MM.1S (cell line): ENCODE results near the gene DAG1.

ENCODE experiments used
- DNase-seq: peaks from one replicate; pipeline ENCODE4 v3.0.0-alpha.2; 2015
- H2AFZ ChIP-seq: fragments of 300-600 bp; sonication (generic); 2 replicates; pipeline ENCODE4 v1.6.0; 2016; ENCODE audit warnings: antibody characterized with exemption, low read length
- H3F3A ChIP-seq: fragments of 300-600 bp; sonication (generic); 2 replicates; pipeline ENCODE4 v1.6.1; 2016; ENCODE audit warnings: mild to moderate bottlenecking, antibody characterized with exemption, low read length, moderate library complexity, mixed read lengths; ENCODE audit not compliant: insufficient read depth
- H3K27ac ChIP-seq: fragments of 300-600 bp; sonication (generic); 2 replicates; pipeline ENCODE4 v1.5.1; 2016; ENCODE audit warnings: mild to moderate bottlenecking, low read length
- H3K27me3 ChIP-seq: fragments of 300-600 bp; sonication (generic); replicated peaks from 2 replicates; pipeline ENCODE4 v1.6.0; 2016; ENCODE audit warnings: low read length; ENCODE audit not compliant: insufficient read depth
- H3K36me3 ChIP-seq: fragments of 300-600 bp; sonication (generic); replicated peaks from 2 replicates; pipeline ENCODE4 v1.6.1; 2016; ENCODE audit warnings: mild to moderate bottlenecking, low read length, mixed read lengths; ENCODE audit not compliant: insufficient read depth
- H3K4me1 ChIP-seq: fragments of 300-600 bp; sonication (generic); 2 replicates; pipeline ENCODE4 v1.6.1; 2016; ENCODE audit warnings: low read length, mixed read lengths
- H3K4me2 ChIP-seq: fragments of 300-600 bp; sonication (generic); 2 replicates; pipeline ENCODE4 v1.6.0; 2016; ENCODE audit warnings: low read depth, low read length
- H3K4me3 ChIP-seq: fragments of 300-600 bp; sonication (generic); 2 replicates; pipeline ENCODE4 v1.5.1; 2016; ENCODE audit warnings: low read length, mixed read lengths
- H3K79me2 ChIP-seq: fragments of 300-600 bp; sonication (generic); 2 replicates; pipeline ENCODE4 v1.6.1; 2016; ENCODE audit warnings: mixed run types, low read length, mixed read lengths
- H3K9ac ChIP-seq: fragments of 300-600 bp; sonication (generic); 2 replicates; pipeline ENCODE4 v1.6.1; 2016; ENCODE audit warnings: low read length, mixed read lengths
- H3K9me2 ChIP-seq: fragments of 300-600 bp; sonication (generic); replicated peaks from 2 replicates; pipeline ENCODE4 v1.6.1; 2016; ENCODE audit warnings: mild to moderate bottlenecking, low read length, mixed read lengths; ENCODE audit not compliant: insufficient read depth
- H3K9me3 ChIP-seq: fragments of 300-600 bp; sonication (generic); replicated peaks from 2 replicates; pipeline ENCODE4 v1.6.1; 2016; ENCODE audit warnings: mild to moderate bottlenecking, low read length, mixed read lengths; ENCODE audit not compliant: insufficient read depth
- H4K20me1 ChIP-seq: fragments of 300-600 bp; sonication (generic); 2 replicates; pipeline ENCODE4 v1.6.1; 2016; ENCODE audit warnings: mild to moderate bottlenecking, low read length, moderate library complexity, mixed read lengths; ENCODE audit not compliant: insufficient read depth
- CTCF ChIP-seq: fragments of 300-600 bp; sonication (generic); IDR thresholded peaks from 2 replicates; pipeline ENCODE4 v1.5.1; 2016; ENCODE audit warnings: antibody characterized with exemption, low read length, mixed read lengths
- EZH2 ChIP-seq: fragments of 300-600 bp; sonication (generic); optimal IDR thresholded peaks from 2 replicates; pipeline ENCODE3; 2017; ENCODE audit warnings: low read depth, mild to moderate bottlenecking, antibody characterized with exemption, low read length, mixed read lengths
- EZH2phosphoT487 ChIP-seq: fragments of 300-600 bp; sonication (generic); IDR thresholded peaks from 2 replicates; pipeline ENCODE4 v1.6.1; 2018; ENCODE audit warnings: antibody characterized with exemption, low read length

DAG1 gene

DNA sequence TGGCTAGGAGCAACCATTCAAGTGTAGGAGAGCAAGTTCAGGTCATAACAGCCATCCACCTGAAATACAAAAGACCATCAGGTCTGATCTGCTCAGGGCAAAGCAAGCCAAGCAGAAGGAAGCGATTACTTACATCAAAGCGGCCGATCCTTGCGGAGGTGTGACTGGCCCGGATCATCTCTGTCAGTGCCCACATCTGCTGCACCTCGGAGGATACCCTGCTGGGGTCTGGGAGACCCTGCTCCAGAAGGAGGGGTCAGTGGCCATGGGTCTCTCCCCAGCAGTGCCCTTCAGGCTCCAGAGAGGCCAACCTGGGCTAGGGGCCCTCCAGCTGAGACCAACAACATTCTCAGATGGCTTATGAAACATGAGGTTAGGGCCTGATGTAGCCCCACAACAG lies 45.3 kb upstream of the DAG1 start:
- Histone ChIP-seq H2AFZ (no peak overlapping the region), H3F3A (no peaks in the 10 kb centered on the region), H3K9me2 (no peaks in the 10 kb centered on the region), H3K27ac (no peak overlapping the region), H4K20me1 (no peaks in the 10 kb centered on the region), H3K27me3 (no peaks in the 10 kb centered on the region), H3K4me1 (0 out of 2 replicates have a peak, but pooled peaks cover 7% of the 10 kb centered on the region), H3K36me3 (no peaks in the 10 kb centered on the region), H3K4me2 (no peak overlapping the region), H3K9ac (no peak overlapping the region), H3K9me3 (no peaks in the 10 kb centered on the region), H3K79me2 (no peaks in the 10 kb centered on the region), H3K4me3 (no peak overlapping the region)
- no peak for TF ChIP-seq EZH2
- no peak for TF ChIP-seq CTCF
- no peak for TF ChIP-seq EZH2phosphoT487
- DNase-seq = no peak

GRCh38 chr3:49427586-49427985 lies 42.5 kb upstream of the DAG1 start:
- H3K4me3 ChIP-seq = no peak overlapping the region
- no peaks in the 10 kb centered on the region for H3K27me3 ChIP-seq
- no peaks in the 10 kb centered on the region for H3K36me3 ChIP-seq
- H3K9me2 ChIP-seq = no peaks in the 10 kb centered on the region
- no peak for DNase-seq
- H2AFZ ChIP-seq = no peak overlapping the region
- H3K9ac ChIP-seq = no peak overlapping the region
- H3F3A ChIP-seq = no peaks in the 10 kb centered on the region
- H4K20me1 ChIP-seq = no peaks in the 10 kb centered on the region
- no peak overlapping the region for H3K4me2 ChIP-seq
- H3K79me2 ChIP-seq = no peaks in the 10 kb centered on the region
- no peak for TF ChIP-seq EZH2phosphoT487
- H3K4me1 ChIP-seq = 0 out of 2 replicates have a peak, but pooled peaks cover 7% of the 10 kb centered on the region
- H3K27ac ChIP-seq = no peak overlapping the region
- no peaks in the 10 kb centered on the region for H3K9me3 ChIP-seq

GRCh38 chr3:49428752-49429080 lies 41.4 kb upstream of the DAG1 start:
- no peaks in the 10 kb centered on the region for H3K9me3 ChIP-seq
- H4K20me1 ChIP-seq = no peaks in the 10 kb centered on the region
- TF ChIP-seq CTCF (no peak), EZH2 (no peak), EZH2phosphoT487 (no peak)
- H3K4me2 ChIP-seq = peak overlapping the region; percentile 81
- H3K36me3 ChIP-seq = no peaks in the 10 kb centered on the region
- H3K27me3 ChIP-seq = no peaks in the 10 kb centered on the region
- peak overlapping the region; percentile 99 for H2AFZ ChIP-seq
- peak overlapping the region; percentile 76; the same call in 1 of the 2 replicates for H3K9ac ChIP-seq
- no peaks in the 10 kb centered on the region for H3K79me2 ChIP-seq
- H3F3A ChIP-seq = no peaks in the 10 kb centered on the region
- peak overlapping the region; percentile 77; the same call in 1 of the 2 replicates for H3K27ac ChIP-seq
- 0 out of 2 replicates have a peak, but pooled peaks cover 7% of the 10 kb centered on the region for H3K4me1 ChIP-seq
- DNase-seq = no peak
- H3K4me3 ChIP-seq = peak overlapping the region; percentile 81
- no peaks in the 10 kb centered on the region for H3K9me2 ChIP-seq

- no peaks in the 10 kb centered on the region for H3K36me3 ChIP-seq
- no peaks in the 10 kb centered on the region for H3K9me2 ChIP-seq
- H3K4me3 ChIP-seq = no peak overlapping the region
- no peaks in the 10 kb centered on the region for H3K27me3 ChIP-seq
- no peaks in the 10 kb centered on the region for H3K9me3 ChIP-seq
- no peak overlapping the region for H3K9ac ChIP-seq
- DNase-seq = no peak
- no peak overlapping the region for H3K27ac ChIP-seq
- no peaks in the 10 kb centered on the region for H4K20me1 ChIP-seq
- H3K79me2 ChIP-seq = no peaks in the 10 kb centered on the region
- no peak for TF ChIP-seq EZH2
- no peak for TF ChIP-seq EZH2phosphoT487
- TF ChIP-seq CTCF = no peak
- H3K4me2 ChIP-seq = no peak overlapping the region
- H3K4me1 ChIP-seq = no peaks in the 10 kb centered on the region
- no peaks in the 10 kb centered on the region for H3F3A ChIP-seq
- H2AFZ ChIP-seq = no peak overlapping the region
Observed at GRCh38 chr3:49434731-49435130, 35.3 kb upstream of the DAG1 start.
